ENCODE measurements around the gene CPVL.

The CPVL gene

DNA sequence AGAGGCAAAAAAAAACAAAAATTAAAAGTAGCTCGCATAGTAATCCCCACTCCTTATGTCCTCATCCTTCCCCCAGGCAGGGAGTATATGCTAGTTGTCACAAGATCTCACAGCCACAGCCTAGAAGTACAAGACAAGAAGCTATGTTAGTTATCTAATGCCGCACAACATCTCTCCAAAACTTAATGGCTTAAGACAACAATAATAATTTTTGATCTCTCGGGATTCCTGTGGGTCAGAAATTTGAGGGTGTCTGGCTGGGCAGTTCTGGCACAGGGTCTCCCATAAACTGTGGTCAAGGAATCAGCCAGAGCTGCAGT, 39.7 kb downstream of the CPVL start:
- intact Hi-C loops (cut with DNase I; ENCODE audit: low total_unique reads), result loop anchor here (2.0 kb wide), 1 partner anchor 182 kb away; no protein-coding TSS in a partner anchor
- Histone ChIP-seq H3K27ac (no peak overlapping the region), H3K27me3 (peaks cover 0 to 8% of the 10 kb centered on the region in 2 donors), H3K9me3 (no peaks in the 10 kb centered on the region), H3K4me3 (no peak overlapping the region), H3K36me3 (no peaks in the 10 kb centered on the region), H3K4me1 (no peaks in the 10 kb centered on the region)
- TF ChIP-seq, protein P1, sequence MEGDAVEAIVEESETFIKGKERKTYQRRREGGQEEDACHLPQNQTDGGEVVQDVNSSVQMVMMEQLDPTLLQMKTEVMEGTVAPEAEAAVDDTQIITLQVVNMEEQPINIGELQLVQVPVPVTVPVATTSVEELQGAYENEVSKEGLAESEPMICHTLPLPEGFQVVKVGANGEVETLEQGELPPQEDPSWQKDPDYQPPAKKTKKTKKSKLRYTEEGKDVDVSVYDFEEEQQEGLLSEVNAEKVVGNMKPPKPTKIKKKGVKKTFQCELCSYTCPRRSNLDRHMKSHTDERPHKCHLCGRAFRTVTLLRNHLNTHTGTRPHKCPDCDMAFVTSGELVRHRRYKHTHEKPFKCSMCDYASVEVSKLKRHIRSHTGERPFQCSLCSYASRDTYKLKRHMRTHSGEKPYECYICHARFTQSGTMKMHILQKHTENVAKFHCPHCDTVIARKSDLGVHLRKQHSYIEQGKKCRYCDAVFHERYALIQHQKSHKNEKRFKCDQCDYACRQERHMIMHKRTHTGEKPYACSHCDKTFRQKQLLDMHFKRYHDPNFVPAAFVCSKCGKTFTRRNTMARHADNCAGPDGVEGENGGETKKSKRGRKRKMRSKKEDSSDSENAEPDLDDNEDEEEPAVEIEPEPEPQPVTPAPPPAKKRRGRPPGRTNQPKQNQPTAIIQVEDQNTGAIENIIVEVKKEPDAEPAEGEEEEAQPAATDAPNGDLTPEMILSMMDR (IDR thresholded peaks at IDR 0.05), result no peak
- no peak for DNase-seq

DNA sequence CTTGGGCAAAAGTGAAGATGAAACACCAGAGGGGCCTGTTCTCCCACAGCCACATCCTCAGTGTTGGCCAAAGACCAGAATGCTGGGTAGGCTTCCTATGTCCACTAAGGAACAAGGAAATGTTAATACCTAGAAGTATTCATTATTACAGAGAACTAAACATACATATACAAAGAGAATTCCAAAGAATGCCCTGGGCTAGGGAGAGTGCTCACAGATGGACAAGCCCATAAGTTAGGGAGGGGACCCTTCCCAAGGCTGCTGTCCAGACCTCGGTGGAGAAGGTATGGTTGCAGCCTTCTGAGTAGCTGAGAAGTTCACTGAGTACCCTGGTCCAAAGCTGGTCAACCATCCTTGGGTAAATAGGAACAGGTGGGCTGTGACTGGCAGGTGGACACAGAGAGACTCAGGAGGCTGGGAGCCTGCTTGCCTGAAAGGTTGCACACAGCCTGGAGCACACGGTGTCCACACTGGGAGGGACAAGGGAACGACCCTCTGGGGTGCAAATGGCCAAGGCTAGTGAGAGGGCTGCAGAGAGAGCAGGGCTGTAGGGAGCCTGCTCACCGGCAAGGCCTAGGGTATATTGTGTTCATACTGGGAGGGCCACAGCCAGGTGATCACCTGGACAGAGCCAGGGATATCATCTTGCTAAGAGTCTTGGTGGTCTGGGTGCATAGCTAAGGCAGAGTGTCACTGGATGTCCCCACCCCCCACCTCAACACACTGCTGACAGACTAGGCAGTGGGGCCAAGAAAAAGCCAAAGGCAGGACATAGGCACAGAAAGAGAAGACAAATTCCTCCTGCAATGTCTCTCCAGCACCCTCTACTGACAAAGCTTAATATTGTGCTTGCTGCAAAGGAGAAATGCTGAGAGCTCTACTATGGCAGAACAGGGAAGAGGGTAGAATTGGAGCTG, 40.3 kb downstream of the CPVL start:
- no peaks in the 10 kb centered on the region for H3K9me3 ChIP-seq
- intact Hi-C loops (cut with DNase I; ENCODE audit: low total_unique reads), result loop anchor here (2.0 kb wide), 1 partner anchor 181 kb away; no protein-coding TSS in a partner anchor
- H3K4me1 ChIP-seq, result no peaks in the 10 kb centered on the region
- H3K27me3 ChIP-seq, result peaks cover 0 to 5% of the 10 kb centered on the region in 2 donors
- TF ChIP-seq, protein P1 (IDR thresholded peaks at IDR 0.05), result peak; percentile 74 to 81
- H3K27ac ChIP-seq, result no peak overlapping the region
- no peak overlapping the region for H3K4me3 ChIP-seq
- peak in 1 of 2 donors; percentile 36 for DNase-seq
- no peaks in the 10 kb centered on the region for H3K36me3 ChIP-seq

DNA sequence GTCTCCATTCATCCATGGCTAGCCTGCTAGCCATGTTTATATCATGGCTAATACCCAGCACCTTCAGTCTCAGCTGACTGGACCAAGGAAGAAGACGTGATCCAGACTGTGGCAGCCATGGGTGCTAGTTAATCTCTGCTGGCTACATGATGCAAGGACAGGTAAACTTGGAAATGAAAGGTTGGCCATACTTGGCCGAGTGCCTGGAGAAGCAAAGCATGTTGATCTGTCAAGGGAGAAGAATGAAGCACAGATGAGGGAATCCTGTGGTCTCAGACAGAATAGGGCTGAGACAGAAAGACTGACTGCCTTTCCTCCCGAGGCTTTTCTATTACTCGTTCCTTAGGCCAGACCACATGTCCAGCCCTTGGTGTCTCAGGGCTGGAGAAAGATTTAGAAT, 41.1 kb downstream of the CPVL start:
- DNase-seq, result no peak
- TF ChIP-seq, protein P1 (IDR thresholded peaks at IDR 0.05), result no peak
- Histone ChIP-seq H3K9me3 (no peaks in the 10 kb centered on the region), H3K27ac (no peak overlapping the region), H3K27me3 (no peaks in the 10 kb centered on the region), H3K4me1 (peaks cover 0 to 1% (median 0%) of the 10 kb centered on the region in 4 donors), H3K36me3 (no peaks in the 10 kb centered on the region), H3K4me3 (no peak overlapping the region)
- intact Hi-C loops (cut with DNase I; ENCODE audit: low total_unique reads), result no loop called here

DNA sequence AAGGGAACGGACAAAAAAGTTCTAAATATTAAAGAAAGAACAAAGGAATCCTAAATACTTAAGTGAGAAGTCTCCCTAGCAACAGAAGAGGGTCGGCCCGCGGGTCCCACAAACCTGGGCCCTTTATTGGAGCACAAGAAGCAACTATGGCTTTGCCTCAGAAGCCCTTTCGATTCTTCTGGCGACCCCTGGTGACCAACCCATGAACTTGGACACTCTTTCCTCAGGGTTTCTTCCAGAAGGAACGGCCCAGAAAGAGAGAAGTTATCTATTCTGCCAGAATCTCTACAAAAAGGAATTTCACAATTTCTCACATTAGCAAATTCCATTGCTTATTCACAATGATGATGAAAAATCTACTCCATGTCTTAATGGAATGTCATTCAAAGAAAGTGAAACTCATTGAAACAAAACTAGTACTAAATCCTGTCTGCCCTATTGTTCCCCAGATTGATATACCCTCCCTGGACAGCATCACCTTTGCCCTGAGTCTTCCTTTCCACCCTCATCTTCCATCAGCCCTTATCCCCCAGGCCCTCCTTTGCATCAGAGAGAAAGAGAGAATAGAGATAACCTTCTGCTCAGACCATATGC, 43.7 kb downstream of the CPVL start:
- Histone ChIP-seq H3K4me1 (peaks cover 0 to 6% (median 0%) of the 10 kb centered on the region in 4 donors), H3K27ac (no peak overlapping the region), H3K9me3 (no peaks in the 10 kb centered on the region), H3K27me3 (no peaks in the 10 kb centered on the region), H3K4me3 (no peak overlapping the region), H3K36me3 (no peaks in the 10 kb centered on the region)
- TF ChIP-seq, protein P1 (IDR thresholded peaks at IDR 0.05), result peak; percentile 55 to 59
- DNase-seq, result peak; percentile 58 to 72
- intact Hi-C loops (cut with DNase I; ENCODE audit: low total_unique reads), result no loop called here

DNA sequence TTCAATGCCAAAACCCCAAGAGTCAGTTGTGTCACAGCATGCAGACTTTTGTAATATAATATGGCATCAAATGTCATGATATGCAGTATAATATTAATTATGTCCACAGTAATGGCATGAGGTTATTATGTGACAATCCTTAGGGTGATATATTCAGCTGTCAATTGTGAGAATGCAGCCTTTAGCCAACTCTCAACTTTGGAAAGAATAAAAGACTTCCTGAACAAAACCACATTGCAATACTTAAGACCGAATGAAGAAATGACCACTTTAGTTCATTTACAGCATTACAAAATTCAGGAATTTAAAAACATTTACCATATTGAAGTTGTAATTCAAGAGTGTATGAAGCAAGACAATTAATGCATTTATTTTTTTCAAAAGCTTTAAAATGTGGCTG, 45.4 kb downstream of the CPVL start:
- H3K4me1 ChIP-seq, result peaks cover 0 to 6% (median 0%) of the 10 kb centered on the region in 4 donors
- H3K36me3 ChIP-seq, result no peaks in the 10 kb centered on the region
- H3K27ac ChIP-seq, result no peak overlapping the region
- no peak overlapping the region for H3K4me3 ChIP-seq
- intact Hi-C loops (cut with DNase I; ENCODE audit: low total_unique reads), result no loop called here
- TF ChIP-seq, protein P1 (IDR thresholded peaks at IDR 0.05), result no peak
- H3K27me3 ChIP-seq, result no peaks in the 10 kb centered on the region
- no peak for DNase-seq
- H3K9me3 ChIP-seq, result no peaks in the 10 kb centered on the region
